Panc1 (cell line): ENCODE data around the gene ARRDC2. TPM values are rescaled to one million over a fixed set of nuclear protein-coding genes. Genes with fewer than 3 reads are reported as not detected.

Experiments
- ATAC-seq: fragments of 200-7000 bp; cut with Tn5 transposase; 2 replicates; pipeline ENCODE4 v1.9.1; 2020; ENCODE audit warnings: mild to moderate bottlenecking, moderate library complexity
- BruUV-seq: library from RNA; stranded (reverse); fragments of 400-500 nt; replicated peaks from 2 replicates; lab custom pipeline; 2021; lab: Mats Ljungman, UMichigan
- CTCF ChIA-PET: fragments of 300-600 bp; sonication (Branson Sonifier 250); formaldehyde crosslinking; loops from one replicate; lab custom pipeline; 2022; ENCODE audit warnings: antibody characterized with exemption; lab: Charles Lee
- POLR2A ChIA-PET: fragments of 300-600 bp; sonication (Branson Sonifier 250); formaldehyde crosslinking; loops from one replicate; lab custom pipeline; 2022; ENCODE audit warnings: antibody characterized with exemption; lab: Charles Lee
- DNase-seq: peaks from one replicate; pipeline ENCODE4 v3.0.0-alpha.2; 2010; ENCODE audit warnings: low read depth, low spot score
- H3K27ac ChIP-seq: 2 replicates; pipeline ENCODE4 v1.5.1; 2011; ENCODE audit warnings: mild to moderate bottlenecking, low read length, inconsistent platforms
- H3K27me3 ChIP-seq: fragments of 200-500 bp; sonication (Bioruptor generic); 2 replicates; pipeline ENCODE4 v1.6.0; 2014; ENCODE audit warnings: low read length, inconsistent platforms; ENCODE audit not compliant: control insufficient read depth, insufficient read depth
- H3K36me3 ChIP-seq: fragments of 200-500 bp; sonication (Bioruptor generic); 2 replicates; pipeline ENCODE4 v1.5.1; 2014; ENCODE audit warnings: inconsistent platforms, mild to moderate bottlenecking, low read length, moderate library complexity; ENCODE audit not compliant: control insufficient read depth, insufficient read depth
- H3K4me1 ChIP-seq: 2 replicates; pipeline ENCODE4 v1.5.1; 2011; ENCODE audit warnings: inconsistent platforms, mild to moderate bottlenecking, low read length, moderate library complexity; ENCODE audit not compliant: control insufficient read depth, insufficient read depth
- H3K4me3 ChIP-seq, 2 experiments: 2 replicates each; pipeline ENCODE4 v1.5.1; 2011 to 2012; ENCODE audit warnings: low read depth in 2 of 2, low read length in 2 of 2, mild to moderate bottlenecking in 2 of 2, inconsistent platforms in 1 of 2, moderate library complexity in 1 of 2
- H3K9me3 ChIP-seq: fragments of 200-500 bp; sonication (Bioruptor generic); 2 replicates; pipeline ENCODE4 v1.5.1; 2014; ENCODE audit warnings: low read depth, mild to moderate bottlenecking, inconsistent platforms, low read length, moderate library complexity; ENCODE audit not compliant: control insufficient read depth, insufficient read depth
- POLR2AphosphoS5 ChIP-seq: IDR thresholded peaks from 2 replicates; pipeline ENCODE4 v1.6.1; 2012; ENCODE audit warnings: mild to moderate bottlenecking, low read depth, low read length, moderate library complexity
- REST ChIP-seq, 2 experiments: IDR thresholded peaks; 2 replicates each; pipeline ENCODE4 v1.6.1; 2011 to 2012; ENCODE audit warnings: low read depth in 2 of 2, control low read depth in 1 of 2, low read length in 1 of 2, mild to moderate bottlenecking in 1 of 2, moderate library complexity in 1 of 2; ENCODE audit not compliant: insufficient read depth in 1 of 2
- SIN3A ChIP-seq: IDR thresholded peaks from 2 replicates; pipeline ENCODE4 v1.6.1; 2012; ENCODE audit warnings: low read depth, mild to moderate bottlenecking, low read length, moderate library complexity, borderline replicate concordance; ENCODE audit not compliant: insufficient read depth
- TCF7L2 ChIP-seq: IDR thresholded peaks from 2 replicates; pipeline ENCODE4 v1.6.1; 2011; ENCODE audit warnings: mild to moderate bottlenecking, low read depth, low read length, inconsistent platforms
- in situ Hi-C: cut with HindIII; loops from 2 replicates; pipeline ENCODE4 v1.10.0; 2016; ENCODE audit warnings: low sequenced_read_pairs, low pct_unique_long_range_greater_than_20kb
- intact Hi-C: fragments of 100-400 bp; cut with micrococcal nuclease; formaldehyde crosslinking; loops from one replicate; pipeline ENCODE4 v1.10.0; 2022; ENCODE audit not compliant: unreplicated experiment
- total RNA-seq: library from RNA; stranded (reverse); gene quantifications from one replicate; pipeline ENCODE4 v1.2.1, GENCODE V29; 2021; ENCODE audit not compliant: unreplicated experiment
- TF ChIP-seq, protein P1 (sequence below): fragments of 450-650 bp; IDR thresholded peaks from 2 replicates; pipeline ENCODE4 v1.5.1; 2017; ENCODE audit warnings: mild to moderate bottlenecking

The ARRDC2 gene
- total RNA-seq, 1 experiment from 2014 or later = 21.4 TPM

- no peak for DNase-seq
- CTCF ChIA-PET = interaction anchor here (0.5 kb wide), 1 partner anchor 51 kb away, joined by 4 read pairs; the partner anchor contains the start of gene ARRDC2
- Histone ChIP-seq H3K36me3 (no peaks in the 10 kb centered on the region), H3K4me1 (no peaks in the 10 kb centered on the region), H3K4me3 (no peak overlapping the region), H3K27me3 (no peaks in the 10 kb centered on the region), H3K27ac (no peak overlapping the region), H3K9me3 (no peaks in the 10 kb centered on the region)
- BruUV-seq = no TSS peak
- intact Hi-C loops (no loop called here), in situ Hi-C loops (no loop called here)
- TF ChIP-seq POLR2AphosphoS5 = no peak
- TF ChIP-seq TCF7L2 = no peak
- TF ChIP-seq, protein P1, sequence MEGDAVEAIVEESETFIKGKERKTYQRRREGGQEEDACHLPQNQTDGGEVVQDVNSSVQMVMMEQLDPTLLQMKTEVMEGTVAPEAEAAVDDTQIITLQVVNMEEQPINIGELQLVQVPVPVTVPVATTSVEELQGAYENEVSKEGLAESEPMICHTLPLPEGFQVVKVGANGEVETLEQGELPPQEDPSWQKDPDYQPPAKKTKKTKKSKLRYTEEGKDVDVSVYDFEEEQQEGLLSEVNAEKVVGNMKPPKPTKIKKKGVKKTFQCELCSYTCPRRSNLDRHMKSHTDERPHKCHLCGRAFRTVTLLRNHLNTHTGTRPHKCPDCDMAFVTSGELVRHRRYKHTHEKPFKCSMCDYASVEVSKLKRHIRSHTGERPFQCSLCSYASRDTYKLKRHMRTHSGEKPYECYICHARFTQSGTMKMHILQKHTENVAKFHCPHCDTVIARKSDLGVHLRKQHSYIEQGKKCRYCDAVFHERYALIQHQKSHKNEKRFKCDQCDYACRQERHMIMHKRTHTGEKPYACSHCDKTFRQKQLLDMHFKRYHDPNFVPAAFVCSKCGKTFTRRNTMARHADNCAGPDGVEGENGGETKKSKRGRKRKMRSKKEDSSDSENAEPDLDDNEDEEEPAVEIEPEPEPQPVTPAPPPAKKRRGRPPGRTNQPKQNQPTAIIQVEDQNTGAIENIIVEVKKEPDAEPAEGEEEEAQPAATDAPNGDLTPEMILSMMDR = no peak
- no peak for TF ChIP-seq REST (IDR thresholded peaks at IDR 0.05; ENCODE audit: insufficient read depth in 1 of 2, low read depth in 2 of 2, low read length in 1 of 2)
- TF ChIP-seq SIN3A = no peak
- POLR2A ChIA-PET = no interaction called here
- no peak for ATAC-seq
These were observed 51.3 kb downstream of the ARRDC2 start for GRCh38 chr19:18059297-18059696.

DNA sequence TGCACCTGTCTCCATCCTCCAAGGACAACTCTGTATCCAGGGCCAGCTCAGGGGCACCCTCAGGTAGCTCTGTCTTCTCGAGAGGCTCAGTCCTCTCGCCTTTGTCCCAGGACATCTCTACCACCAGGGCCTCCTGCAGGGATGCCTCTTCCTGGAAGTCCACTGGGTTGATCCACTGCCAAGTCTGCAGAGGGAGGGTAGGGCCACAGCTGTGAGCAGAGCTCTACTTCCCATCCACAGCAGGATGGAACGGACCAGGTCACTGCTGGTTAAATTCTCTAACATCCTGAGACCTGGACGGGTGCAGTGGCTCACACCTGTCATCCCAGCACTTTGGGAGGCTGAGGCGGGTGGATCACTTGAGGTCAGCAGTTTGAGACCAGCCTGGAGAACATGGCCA, 51.9 kb downstream of the ARRDC2 start:
- POLR2A ChIA-PET = no interaction called here

More for the DNA sequence above, 51.9 kb downstream of the ARRDC2 start:
- no peak overlapping the region for H3K27ac ChIP-seq
- no TSS peak for BruUV-seq
- no peak for DNase-seq
- no peaks in the 10 kb centered on the region for H3K27me3 ChIP-seq
- intact Hi-C loops (no loop called here), in situ Hi-C loops (no loop called here)
- H3K4me1 ChIP-seq = no peaks in the 10 kb centered on the region
- CTCF ChIA-PET = interaction anchor here (0.5 kb wide), 1 partner anchor 52 kb away, joined by 4 read pairs; the partner anchor contains the start of gene ARRDC2
- H3K4me3 ChIP-seq = no peak overlapping the region
- H3K9me3 ChIP-seq = no peaks in the 10 kb centered on the region
- TF ChIP-seq SIN3A (no peak), TCF7L2 (no peak), POLR2AphosphoS5 (no peak), REST (IDR thresholded peaks at IDR 0.05; ENCODE audit: insufficient read depth in 1 of 2, low read depth in 2 of 2, low read length in 1 of 2) (no peak)
- TF ChIP-seq, protein P1 = no peak
- H3K36me3 ChIP-seq = no peaks in the 10 kb centered on the region
- no peak for ATAC-seq
